Mammary epithelial cell (primary cell): Measurements from ENCODE around the gene TYRO3.

ENCODE experiments used
- CTCF ChIP-seq, 2 donors: IDR thresholded peaks in 1 of 2; conservative IDR thresholded peaks in 1 of 2; 2 replicates each; pipeline ENCODE4 v1.5.1; 2011 to 2012; ENCODE audit warnings: inconsistent platforms in 2 of 2, low read length in 2 of 2, mild to moderate bottlenecking in 2 of 2, control low read depth in 1 of 2, low read depth in 1 of 2; ENCODE audit not compliant: insufficient read depth in 1 of 2; ENCODE audit errors: extremely low read depth in 1 of 2
- EZH2 ChIP-seq: IDR thresholded peaks from 2 replicates; pipeline ENCODE4 v1.6.1; 2012; ENCODE audit warnings: low read length, inconsistent platforms, borderline replicate concordance

GRCh38 chr15:41545218-41545617 lies 13.8 kb upstream of the TYRO3 start:
- TF ChIP-seq CTCF (conservative IDR thresholded peaks at IDR 0.05 in 1 of 2, IDR thresholded peaks at IDR 0.05 in 1 of 2; ENCODE audit: extremely low read depth in 1 of 2, insufficient read depth in 1 of 2, low read depth in 1 of 2, low read length in 2 of 2) (no peak), EZH2 (no peak)
